NCI-H748 treated with DMSO at 0.1 percent for 48 hours (cell line): ENCODE results near the gene KRT14.
"Not testable (repeated sequence)": the region's sequence is repeated elsewhere in the genome, so short reads cannot be mapped to it uniquely, and the experiment has no call there.

Experiments used
- DNase-seq: peaks from one replicate; lab custom pipeline; 2025; lab: John Stamatoyannopoulos, UW

KRT14 gene

DNA sequence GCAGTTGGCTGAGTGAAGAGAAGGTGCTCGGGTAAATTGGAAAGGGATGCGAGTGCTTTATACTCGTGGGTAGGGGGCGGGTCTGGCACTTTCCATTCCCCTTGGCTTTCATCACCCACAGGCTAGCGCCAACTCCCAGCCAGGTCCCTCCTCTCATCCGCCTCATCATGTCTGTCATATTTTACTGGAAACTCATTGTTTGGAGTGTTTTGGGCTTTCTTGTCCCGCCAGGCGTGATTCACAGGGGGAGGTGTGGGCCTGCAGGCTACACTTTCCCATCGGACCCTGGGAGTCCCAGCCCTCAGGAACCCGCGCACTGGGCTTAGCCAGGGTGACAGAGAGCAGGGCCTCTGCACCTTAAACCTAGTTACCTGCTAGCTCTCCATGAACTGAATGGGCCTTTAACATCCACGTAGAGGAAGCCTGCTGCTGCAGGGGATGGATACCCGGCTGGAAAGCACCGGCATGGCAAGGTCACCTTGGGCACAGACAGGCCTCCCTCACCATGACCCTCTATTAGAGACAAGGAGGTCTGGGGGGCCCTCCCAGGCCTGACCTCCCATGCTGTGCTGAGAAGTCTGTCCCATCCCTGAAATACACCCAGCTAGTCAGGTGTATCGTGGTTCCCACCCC, at the start of gene KRT14:
TSS of gene KRT14 (minus strand) at position 33 of the 633 bp plus-strand sequence. CDS start 61 bp downstream, outside the sequence.
- DNase-seq, result no peak

DNA sequence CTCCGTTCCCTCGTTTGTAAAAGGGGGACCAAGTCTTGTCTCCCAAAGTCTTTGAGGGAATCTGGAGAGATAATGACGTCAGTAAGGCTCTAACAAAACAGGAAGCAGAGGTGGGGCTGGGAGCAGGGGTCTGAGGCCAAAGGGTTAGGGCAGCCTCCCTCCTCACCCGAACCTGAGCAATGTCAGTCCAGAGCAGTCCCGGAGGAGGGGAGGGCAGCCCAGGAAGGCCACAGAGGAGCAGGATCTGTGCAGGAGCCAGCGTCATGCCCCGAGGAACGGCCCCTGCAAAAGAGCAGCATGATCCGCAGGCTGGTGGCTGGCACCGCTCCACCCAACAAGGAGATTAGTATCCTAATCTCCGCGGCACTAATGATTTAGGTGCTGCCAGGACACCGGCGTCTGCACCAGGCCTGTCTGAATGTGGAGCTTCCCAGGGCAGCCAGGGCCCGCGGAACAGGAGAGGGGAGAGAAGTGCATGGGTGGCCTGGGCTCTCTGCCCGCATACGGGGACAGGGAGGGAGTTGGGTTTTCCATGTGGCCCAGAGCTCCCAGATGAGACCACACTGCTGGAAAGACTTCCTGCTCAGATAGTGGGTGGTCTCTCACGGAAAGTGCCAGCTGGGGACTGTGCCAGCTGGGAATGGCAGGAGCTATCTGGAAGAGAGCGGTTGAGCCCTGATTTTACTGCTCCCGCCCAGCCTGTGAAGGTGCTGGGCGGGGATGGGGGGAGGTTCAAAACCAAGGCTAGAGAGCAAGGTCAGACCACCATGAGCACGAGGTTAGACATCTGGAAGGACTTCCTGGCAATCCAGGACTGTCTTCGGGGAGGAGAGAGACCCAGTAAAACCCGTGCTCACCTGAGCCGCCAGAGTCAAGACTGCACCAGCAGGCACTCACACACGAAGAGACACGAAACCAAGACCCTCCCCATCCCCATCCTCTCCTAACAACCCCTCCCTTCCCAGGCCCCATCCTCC, 48.7 kb upstream of the KRT14 start:
- DNase-seq, result no peak

DNA sequence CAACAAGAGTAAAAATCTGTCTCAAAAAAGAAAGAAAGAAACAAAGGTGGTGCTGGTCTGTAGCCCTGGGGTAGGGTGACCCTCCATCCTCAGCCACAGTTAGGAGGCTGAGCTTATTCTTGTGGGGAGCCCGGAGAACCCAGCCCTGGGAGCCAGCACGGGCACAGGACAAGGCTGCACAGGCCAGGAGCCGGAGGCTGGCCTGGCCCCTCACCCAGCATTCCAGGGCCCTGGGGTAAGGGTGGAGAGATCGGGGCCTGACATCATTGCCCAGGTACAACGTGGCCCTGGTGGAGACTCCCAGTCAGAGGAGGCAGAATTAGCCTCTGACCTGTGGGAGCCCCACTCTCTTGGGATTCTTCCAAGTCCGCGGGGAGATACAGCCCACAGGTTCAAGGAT, 47.9 kb upstream of the KRT14 start:
- no peak for DNase-seq

DNA sequence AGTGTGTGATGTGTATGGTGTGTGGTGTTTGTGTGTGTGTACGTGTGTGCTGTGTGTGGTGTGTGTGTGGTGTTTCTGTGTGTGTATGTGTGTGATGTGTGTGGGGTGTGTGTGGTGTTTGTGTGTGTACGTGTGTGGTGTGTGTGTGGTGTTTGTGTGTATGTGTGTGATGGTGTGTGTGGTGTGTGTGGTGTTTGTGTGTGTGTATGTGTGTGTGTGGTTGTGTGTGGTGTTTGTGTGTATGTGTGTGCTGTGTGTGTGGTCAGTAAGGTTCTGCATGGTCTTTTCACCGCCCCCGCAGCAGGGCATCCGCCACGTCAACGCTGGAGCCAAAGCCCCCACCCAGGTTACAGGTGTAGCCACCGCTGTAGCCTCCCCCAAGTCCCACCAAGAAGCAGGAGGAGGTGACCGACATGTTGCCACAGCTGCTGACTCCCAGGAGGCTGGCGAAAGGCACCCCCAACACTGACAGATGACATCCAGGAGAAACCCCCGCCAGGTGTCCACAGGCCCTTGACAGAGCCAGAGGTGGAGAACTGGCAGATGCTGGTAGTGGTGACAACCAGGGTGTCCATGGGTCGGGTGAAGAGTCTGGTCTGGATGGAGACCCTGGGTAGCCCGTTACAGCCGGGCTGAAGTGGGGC, 47.0 kb upstream of the KRT14 start:
- DNase-seq, result no peak

DNA sequence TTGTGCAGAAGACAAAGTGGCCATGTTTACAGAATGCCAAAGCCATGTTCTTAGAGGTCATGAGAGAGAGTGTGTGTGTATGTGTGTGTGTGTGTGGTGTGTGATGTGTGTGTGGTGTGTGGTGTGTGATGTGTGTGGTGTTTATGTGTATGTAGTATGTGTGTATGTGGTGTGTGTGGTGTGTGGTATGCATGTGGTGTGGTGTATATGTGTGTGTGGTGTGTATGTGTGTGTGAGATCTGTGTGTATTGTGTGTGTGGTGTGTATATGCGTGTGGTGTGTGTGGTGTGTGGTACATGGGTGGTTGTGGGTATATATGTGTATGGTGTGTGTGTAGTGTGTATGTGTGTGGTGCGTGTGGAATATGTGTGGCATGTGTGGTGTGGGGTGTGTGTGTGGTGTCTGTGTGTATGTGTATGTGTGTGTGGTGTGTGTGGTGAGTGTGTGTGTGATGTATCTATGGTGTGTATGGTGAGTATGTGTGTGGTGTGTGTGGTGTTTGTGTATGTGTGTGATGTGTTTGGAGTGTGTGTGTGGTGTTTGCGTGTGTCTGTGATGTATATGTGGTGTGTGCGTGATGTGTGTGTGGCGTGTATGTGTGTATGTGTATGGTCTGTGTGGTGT, 45.9 kb upstream of the KRT14 start:
- no peak for DNase-seq

DNA sequence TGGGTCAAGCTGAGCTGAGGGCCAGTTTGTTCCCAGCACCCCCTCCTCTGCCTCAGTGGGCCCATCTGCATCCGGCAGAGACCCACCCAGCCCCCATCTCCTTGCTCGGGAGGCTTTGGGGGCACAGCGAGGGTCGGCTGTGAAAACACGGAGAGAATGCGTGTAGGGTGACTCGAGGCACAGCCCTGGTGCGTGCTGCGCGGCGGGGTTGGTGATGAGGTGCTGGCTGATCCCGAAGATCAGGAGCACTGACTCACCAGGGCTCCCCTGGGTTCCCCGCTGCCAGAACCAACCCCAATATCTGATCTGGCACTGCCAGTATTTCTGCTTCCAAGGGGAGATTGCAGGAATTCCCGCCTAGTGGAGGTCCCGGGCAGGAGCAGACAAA, 45.2 kb upstream of the KRT14 start:
- DNase-seq, result no peak

DNA sequence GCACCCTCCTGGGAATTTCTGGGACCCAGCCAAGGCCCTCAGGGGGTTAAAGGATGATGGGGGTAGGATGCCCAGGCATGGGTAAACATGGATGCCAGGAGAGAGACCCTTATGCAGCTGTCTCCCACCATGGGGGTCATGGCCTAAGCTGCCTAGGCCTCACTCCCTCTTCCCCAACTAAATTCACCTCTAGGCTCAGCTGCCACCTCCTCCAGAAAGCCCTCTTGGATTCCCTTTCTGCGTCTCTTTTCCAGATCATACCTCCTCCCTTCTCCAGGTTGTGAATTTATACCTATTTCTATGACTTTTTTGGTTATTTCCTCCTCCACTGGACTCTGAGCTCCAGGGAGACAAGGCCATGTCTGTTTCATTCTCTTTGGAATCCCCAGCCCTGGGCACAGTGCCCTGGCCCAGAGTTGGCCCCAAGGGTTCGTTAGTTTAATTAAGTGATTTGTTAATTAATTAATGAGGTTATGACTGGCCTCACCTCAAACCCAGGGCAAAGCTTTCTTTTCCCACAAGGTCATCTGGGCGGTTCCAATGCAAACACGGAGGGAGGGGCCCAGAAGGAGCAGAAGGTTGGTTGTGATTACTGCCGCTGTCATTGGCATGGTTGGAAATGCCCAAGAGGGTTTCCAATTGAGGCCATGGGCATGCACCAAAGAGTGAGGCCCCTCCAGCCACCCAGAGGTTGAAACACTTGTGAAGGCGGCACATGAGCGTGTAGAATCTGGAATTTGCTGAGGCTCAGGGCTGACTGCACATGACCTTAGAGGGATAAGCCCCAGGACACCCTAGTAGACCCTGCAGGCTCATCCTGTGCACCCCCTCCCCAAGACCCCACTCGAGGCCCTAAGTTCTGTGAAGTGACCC, 44.6 kb upstream of the KRT14 start:
- DNase-seq, result no peak

DNA sequence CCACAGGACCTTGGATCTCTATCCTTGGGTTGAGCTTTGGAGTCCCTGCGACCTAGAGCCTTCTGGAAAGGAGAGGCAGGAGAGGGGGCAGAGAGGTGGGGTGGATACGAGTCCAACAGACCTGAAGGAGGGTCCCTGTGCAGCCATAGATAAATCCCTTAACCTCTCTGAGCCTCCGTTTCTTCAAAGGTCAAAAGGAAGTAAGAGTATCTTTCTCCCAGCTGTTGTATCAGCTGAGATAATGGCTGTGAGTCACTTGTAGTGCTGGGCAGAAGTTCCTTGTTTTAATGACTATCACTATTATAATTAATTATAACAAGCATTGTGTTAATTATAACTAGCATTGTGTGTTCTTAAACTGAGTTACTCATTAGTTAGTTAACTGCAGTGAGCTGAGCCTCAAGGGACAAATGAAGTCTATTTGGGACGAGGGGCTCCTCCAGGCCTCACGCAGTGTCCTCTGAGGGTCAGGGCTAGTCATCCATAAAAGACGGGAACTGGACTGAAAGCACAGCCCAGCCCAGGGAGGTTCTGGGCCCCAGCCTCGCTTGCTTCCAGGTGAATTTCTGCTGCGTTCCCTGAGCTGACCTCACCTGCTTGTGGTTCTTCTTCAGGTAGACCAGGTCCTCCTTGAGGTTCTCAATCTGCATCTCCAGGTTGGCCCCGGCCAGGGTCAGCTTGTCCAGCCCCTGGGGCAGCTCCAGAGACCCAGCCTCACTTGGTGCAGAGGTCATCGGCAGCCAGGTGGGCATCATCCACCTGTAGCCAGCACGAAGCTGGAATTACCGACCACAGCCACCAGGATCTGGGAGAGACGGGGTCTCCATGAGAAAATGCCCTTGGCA, 43.4 kb upstream of the KRT14 start:
- no peak for DNase-seq

DNA sequence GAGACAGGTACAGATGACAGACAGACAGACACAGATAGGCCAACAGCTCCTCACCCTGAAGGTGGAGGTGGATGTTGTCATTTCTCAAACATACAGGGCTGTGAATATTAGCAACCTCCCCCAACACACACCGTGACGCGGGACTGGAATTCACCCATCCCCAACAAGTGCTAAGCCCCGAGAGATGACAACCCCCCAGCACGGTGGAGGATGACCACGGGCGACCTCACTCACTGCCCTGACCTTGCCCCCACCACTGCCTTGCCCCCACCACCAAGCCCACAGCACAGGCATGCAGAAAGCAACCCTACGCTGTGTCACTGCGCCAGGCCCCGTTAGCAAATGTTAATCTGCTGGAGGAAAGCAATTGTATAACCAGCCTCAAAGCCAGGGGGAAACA, 42.6 kb upstream of the KRT14 start:
- DNase-seq, result no peak

DNA sequence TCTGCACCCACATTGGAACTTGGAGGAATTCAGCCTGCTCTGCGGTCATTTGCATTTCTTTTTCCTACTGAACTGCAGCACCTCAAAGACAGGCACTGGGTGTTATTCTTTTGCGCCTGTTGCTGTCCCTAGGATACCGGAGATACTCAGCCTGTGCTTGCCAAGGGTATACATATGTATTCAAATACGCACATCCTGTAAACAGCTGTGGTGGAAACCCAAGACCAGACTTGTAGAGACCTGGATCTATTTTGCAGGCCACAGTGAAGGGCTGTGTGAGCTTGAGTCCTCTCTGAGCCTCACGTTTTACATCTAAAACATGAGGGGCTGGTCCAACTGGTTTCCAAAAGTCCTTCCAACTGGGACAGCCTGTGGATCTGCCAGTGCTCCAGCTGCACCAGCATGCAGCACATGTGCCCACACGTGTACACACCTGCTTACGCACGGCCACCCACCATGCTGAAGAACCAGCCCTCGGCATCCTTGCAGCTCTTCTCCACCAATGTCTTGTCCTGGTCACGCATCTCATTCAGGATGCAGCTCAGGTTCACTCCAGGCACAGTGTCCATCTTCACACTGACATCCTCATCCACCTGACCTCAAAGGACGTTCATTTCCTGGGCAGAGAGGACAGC, 42.0 kb upstream of the KRT14 start:
- DNase-seq, result not testable (repeated sequence)

DNA sequence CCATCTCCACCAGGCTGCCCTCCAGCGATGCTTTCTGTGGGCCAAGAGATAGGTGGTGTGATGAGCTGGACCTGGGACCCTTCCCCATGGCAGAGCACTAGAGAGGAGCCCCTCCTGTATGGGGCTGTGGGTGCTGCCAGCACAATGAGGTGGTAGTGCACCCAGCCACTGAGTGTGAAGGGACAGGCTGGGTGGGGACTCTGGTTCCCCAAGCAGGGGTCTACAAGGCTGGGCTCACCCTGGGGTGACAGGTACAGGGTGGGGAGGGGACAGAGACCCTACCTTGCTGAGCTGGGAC, 41.3 kb upstream of the KRT14 start:
- DNase-seq, result not testable (repeated sequence)

DNA sequence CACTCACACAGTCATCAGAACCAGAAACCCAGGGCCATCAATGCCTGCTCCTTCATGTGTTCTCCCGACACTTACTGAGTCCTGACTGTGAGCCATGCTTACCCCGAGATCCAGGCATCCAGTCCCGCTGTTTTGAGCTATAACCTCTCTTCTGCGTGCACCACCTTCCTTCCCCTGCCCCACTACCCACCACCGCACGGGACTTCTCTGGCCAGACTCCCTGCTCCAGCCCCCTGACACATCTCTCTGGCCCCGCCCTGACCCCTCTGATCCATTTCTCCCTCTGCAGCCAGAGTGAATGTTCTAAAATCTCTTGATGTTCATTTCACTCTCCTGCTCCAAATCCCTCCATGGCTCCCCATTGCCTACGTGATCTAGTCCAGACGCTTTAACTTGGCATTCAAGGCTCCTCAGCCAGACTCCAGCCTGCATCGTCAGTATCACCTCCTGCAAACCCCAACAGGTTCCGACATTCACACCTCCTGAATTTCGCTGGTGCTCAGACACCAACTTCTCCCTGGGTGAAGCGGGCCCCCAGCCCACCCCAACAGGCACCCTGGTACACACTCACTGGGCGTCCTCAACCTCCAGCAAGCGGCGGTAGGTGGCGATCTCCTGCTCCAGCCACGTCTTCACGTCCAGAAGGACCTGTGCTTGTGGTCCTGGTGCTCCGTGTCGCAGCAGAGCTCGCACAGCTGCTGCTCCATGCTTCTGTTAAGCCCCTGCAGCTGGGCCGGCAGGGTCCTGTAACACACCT, 40.8 kb upstream of the KRT14 start:
- DNase-seq, result no peak

DNA sequence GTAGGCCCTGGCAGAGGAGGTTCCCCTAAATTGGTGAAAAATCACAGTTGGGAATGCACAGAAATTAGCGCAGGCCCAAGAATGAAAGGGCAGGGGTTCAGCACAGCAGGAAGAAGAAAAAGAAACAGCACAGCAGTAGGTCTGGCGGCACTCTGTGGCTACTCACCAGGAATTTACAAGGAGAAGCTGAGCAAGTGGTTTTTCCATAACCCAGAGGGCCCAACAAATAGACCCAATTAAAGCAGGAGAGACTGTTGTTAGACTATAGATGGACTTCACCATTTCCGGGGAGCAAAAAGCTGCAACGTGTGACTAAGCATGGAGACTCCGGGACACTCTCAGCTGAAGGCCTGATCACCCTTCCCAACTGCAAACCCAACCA, 40.2 kb upstream of the KRT14 start:
- DNase-seq, result not testable (repeated sequence)

DNA sequence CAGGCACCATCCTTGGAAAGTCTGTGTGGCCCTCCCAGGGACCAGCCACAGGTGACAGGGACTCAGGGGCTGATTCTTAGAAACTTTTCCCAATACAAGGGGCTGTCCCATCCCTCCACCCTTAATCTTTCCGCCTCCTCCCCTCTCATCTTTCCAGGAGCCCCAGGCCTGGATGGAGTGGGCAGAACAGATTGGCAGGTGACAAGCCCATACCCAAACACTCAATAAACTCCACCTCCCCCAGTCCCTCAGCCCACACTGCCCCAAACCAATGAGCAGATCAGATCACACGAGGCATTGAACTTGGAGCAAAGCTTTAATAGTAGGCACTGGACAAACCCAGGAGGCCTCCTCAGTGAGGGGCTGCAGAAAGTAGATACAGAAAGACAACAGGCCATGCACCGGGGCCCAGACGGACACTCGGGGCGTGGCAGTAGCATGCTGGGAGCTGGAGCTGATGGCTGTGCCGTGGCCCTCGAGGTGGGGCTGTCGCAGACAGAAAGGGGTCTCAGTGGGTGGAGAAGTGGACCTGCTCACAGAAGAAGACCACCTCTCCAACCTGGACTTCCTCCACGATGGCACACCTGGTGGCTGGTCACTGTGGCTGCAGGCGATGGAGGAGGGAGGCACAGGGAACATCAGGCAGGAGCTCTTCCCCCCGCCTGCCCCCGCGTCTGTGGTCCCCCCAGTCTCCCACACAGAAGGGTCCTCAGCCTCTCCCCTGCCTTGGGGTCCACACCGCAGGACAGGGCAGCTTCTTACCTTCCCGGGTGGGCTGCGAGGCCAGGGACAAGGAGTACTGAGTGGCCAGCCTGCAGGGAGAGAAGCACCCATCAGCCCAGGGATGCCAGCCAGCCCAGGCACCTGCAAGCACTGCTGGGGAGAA, 39.6 kb upstream of the KRT14 start:
- not testable (repeated sequence) for DNase-seq

DNA sequence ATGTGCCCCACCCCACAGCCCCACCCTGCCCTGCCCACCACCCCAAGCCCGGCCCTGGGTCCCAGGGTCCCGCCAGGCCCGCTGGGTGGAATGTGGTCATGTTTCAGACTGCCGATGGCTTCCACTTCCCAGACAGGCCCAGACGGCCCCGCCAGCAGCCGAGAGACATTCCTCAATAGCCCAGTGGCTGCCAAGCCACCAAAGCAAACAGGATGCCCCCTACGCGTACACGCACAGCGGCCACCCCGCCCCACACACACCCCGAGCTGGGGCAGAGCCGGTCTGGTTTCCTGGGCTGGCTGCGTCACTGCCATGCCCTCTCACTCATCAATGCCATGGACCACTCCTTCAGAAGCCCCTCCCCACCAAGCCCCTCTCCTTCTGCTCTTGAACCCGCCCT, 38.9 kb upstream of the KRT14 start:
- no peak for DNase-seq

DNA sequence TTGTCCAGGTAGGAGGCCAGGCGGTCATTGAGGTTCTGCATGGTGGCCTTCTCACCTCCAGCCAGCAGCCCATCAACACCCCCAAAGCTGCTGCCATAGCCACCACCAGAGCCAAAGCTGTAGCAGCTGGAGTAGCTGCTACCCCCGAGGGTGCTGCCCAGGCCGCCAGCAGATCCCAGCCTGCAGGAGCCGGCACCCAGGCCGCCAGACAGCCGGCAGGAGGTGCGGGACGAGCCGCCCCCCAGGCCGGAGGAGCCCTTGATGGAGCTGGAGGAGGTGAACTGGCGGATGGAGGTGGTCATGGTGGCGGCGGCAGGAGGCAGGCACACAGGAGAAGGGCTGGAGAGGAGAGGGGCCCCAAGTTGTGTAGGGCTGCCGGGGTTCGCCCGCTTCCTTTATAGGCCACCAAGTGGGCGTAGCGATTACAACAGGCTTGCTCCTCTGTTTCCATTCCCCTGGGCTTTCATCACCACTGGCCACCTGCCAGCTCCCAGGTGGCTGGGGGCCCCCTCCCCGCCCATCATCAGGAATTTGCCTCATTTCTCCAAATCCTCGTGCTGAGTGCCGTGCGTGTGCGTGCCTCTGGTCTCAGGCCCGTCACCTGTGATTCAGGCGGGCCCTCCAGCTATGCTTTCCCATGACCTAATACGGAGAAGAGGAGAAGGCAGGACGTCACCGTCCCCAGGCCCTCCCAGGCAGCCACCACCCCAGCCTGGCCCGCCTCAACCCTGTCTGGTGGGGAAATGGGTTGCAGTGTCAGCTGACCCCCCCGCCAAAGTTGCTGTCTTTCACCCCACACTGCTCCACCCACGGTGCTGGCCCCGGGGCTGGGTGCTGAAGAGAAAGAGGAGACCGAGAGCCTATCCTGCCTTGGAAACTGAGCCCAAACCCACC, 37.8 kb upstream of the KRT14 start, which contains the start of gene KRT17:
TSS of gene KRT17 (minus strand) at position 368 of the 894 bp plus-strand sequence. CDS start at position 302, 66 bp downstream.
- no peak for DNase-seq

DNA sequence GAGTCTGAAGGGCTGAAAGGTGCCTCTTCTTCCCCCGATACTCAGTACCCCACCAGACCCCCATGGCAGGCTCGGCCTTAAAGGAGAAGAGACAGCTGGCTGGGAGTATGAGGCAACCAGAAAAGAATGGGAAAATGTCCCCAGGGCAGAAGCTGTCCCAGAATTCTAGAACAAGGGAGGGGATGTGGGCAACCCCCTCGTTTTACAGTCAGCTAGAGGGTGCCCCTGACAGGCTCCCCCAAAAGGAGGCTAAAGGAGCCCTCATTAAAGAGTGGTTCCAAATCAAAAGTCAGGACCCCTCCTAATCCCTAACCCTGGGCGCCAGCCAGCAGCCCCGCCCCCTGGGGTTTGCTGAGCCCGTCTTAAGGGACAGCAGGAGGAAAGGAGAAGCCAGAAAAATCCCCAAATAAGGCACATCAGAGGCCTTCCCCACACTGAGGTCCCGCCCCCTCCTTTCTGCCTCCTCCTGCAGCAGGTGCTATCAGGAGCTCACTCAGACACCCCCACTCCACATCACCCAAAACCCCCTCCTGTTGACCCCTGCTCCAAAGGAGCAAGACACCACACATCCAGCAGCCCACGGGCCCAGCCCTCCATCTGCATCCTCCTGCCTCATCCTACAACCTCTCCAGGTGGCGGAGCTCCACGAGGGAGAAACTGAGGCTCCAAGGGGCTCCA, 36.6 kb upstream of the KRT14 start:
- not testable (repeated sequence) for DNase-seq
